HG02970 (cell line): ENCODE data around the gene ZFAND2B.
A peak's percentile ranks its signal among the peaks of the same experiment; 100 is the strongest.

ENCODE experiments used
- ATAC-seq: cut with Tn5 transposase; IDR thresholded peaks from one replicate; pipeline ENCODE4 v1.9.1; 2021; ENCODE audit warnings: mild to moderate bottlenecking, moderate library complexity, moderate number of reproducible peaks; ENCODE audit not compliant: unreplicated experiment, low FRiP score

ZFAND2B gene

GRCh38 chr2:219175486-219175885 is 31.1 kb upstream of the ZFAND2B start:
- ATAC-seq: no peak

DNA sequence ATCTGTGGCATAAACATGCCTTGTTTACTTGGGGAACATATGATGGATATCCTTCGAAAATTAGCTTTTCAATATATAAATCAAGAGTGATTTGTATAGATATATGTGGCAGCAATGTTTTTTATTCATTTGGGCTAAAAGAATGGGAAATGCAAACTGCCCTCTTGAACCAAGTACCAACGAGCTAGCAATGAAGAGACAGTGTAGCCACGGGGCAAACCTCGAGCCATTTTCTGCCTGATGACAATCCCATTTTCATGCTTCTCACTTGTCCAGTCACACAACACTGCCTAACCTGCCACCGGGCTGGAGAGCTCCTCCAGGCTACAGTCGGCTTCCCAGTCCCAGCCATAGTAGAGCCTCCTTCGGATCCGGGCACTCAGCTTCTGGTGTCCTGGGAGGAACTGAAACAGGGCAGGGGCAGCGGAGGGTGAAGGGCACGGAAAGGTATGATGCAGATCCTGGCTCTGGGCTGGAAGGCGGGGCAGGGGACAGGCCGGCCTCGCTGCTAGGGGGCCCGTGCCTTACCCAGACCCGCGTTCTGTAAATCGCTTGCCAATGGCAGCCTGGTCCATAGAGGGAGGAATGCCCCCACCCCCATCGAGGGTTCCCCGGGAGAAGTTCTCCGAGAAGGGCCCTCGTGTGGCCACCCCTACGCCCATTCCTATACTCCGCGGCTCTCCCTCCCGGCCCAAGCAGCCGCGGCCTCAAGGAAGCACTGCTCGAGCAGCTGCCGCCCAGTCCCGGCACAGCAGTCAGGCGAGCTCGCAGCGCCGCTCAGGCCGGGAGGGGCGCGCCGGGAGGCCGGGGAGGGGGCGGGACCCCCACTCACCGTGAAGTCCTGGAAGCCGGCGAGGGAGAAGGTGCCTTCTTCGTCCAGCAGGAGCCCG is 30.4 kb upstream of the ZFAND2B start:
- ATAC-seq: peak; percentile 17

GRCh38 chr2:219176818-219177551 is 29.6 kb upstream of the ZFAND2B start, which contains the start of gene CNPPD1:
TSS of gene CNPPD1 (minus strand) at chr2:219176925. CDS start at chr2:219176828, 97 bp downstream.
- ATAC-seq: peak; percentile 47

DNA sequence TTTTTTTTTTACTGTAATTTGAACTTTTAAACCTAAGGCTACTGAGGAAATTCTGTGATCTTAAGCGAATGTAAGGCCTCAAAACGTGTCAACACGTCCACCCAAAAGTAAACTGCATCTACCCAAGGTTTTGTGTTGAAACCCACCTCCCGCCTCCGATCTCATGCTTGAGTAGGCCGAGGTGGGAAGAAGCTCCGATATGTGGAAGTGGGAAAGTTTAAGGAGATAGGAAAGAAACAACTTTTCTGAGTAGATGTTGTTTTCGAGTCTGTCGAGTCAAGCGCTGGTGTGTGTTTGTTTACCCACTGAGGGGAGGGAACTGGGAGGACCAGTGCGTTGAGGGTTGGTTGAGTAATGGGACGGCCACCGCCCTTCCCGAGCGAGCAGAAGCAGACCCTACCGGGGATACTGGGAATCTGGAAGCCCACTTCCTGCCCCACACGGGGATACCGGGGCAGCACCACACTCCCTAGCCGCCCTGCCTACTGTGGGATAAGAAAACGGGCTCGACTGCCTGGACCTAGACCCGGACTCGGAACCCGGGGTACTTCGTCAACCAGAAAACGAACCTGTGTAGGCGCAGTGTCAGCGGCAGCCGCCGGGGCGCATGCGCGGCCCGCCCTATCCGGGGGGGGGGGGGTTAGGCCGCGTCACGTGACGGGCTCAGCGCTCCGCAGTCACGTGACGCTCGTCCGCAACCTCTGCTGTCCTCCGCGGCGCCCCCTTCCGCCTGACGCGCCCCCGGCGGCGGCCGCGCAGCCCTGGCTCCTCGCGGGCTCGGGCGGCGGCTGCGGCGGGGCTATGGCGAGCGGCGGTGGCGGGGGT is 28.8 kb upstream of the ZFAND2B start, which contains the start of gene RETREG2:
Gene RETREG2 (plus strand): TSS at position 724 of the 825 bp plus-strand sequence. CDS start 78 bp downstream, at position 802.
- peak; percentile 47 for ATAC-seq

- peak; percentile 5 for ATAC-seq
Measured at GRCh38 chr2:219178377-219179175, 28.0 kb upstream of the ZFAND2B start.

DNA sequence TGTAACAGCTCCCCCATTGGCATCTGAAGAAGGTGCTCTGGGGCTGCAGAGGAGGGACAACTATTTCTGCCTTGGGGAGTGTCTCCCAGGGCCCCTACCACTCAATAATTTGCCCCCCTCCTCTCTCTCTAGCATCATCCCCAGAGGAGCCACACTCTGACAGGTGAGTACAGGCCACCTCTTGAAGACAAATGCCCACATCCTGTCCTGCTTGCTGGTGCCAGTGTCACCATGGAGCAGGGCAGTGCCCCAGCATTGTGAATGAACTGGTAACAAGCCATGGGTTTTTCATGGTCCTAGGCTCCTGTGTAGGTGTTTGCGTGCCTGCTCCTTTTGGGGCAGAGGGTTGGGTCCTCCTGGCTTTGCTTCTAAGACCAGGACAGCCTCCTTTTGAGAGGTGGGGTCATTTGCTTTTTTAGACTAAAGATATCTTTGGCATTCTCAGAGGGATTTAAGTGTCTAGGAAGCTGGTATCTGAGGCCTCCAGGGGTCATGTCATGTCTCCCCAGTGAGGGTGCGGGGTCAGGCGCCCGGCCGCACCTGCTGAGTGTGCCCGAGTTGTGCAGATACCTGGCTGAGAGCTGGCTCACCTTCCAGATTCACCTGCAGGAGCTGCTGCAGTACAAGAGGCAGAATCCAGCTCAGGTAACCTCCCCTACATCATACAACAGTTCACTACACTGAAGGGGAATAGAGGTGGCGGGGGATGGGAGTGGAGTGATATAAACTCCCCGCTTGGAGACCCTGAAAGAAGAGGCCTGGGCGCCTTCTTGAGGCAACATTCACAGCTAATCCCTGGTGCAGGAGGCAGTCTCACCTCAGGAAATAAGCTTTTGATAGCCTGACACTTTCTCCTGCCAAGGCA is 26.7 kb upstream of the ZFAND2B start:
- ATAC-seq: no peak

GRCh38 chr2:219180961-219181360 is 25.6 kb upstream of the ZFAND2B start:
- no peak for ATAC-seq

GRCh38 chr2:219181531-219181930 is 25.1 kb upstream of the ZFAND2B start:
- no peak for ATAC-seq

GRCh38 chr2:219182331-219183150 is 24.0 kb upstream of the ZFAND2B start:
- ATAC-seq: no peak

DNA sequence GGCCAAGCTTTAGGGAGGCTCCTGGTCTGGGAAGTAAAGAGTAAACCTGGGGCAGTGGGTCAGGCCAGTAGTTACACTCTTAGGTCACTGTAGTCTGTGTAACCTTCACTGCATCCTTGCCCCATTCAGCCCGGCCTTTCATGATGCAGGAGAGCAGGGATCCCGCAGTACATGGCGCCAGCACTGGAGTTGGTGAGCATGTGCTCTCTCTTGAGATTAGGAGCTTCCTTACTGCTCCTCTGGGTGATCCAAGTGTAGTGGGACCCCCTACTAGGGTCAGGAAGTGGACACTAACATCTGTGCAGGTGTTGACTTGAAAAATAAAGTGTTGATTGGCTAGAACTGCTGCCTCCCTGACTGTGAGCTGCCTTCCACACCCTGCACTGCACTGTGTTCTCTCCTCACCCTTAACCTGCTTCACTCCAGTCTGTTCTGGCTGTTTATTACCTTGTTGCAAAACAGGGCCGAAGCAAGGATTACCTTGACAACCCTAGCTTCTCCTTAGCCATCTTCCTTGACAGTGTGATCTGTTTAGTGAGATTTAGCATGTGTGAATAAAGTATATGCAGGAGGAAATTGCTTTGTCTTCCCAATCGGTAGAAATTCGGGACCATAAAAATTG is 23.3 kb upstream of the ZFAND2B start:
- ATAC-seq: no peak

- ATAC-seq: no peak
Measured at GRCh38 chr2:219184121-219184520, 22.5 kb upstream of the ZFAND2B start.

DNA sequence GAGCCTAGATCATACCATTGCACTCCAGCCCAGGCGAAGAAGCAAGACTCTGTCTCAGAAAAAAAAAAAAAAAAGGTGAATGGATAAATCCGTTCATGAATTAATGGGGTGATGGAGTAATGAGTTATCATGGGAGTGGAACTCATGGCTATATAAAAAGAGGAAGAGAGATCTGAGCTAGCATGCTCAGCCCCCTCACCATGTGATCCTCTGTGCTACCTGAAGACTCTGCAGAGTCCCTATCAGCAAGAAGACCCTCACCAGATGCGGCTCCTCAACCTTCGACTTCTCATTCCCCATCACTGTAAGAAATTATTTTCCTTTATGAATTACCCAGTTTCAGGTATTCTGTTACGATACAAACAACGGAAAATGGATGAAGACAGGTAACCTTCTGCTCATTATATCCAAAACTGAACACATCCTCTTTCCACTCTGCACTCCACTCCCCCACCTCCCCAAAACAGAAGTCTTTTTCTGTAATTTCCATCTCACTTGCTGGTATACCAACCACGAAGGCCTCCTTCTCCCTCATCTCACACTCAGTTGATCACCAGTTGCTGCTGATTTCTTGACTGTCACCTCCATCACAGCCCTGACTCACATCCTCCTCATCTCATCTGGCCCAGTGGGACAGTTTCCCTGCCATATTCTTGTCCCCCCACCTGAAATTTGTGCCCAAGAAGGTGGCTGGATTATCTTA is 19.7 kb upstream of the ZFAND2B start:
- ATAC-seq: no peak

- no peak for ATAC-seq
Measured at GRCh38 chr2:219197388-219197787, 9.2 kb upstream of the ZFAND2B start.

DNA sequence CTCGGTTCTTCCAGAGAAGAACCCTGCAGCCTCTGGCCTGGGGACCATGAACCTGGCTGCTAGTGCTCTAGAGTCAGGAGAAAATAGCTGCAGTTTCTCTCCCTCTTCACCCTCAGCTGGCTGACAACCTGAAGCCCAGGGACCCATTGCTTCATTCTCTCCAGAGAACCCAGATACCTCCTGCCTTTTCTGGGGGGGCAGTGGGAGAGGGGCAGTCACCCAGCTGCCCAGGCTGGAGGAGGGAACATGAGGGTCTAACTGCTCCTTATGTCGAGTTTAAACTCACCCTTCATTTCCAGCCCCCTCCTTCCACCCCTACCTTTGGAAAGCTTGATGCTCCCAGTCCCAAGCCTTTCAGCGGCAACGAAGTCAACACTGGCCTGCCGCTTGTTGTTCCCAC is 7.6 kb upstream of the ZFAND2B start:
- ATAC-seq: no peak

DNA sequence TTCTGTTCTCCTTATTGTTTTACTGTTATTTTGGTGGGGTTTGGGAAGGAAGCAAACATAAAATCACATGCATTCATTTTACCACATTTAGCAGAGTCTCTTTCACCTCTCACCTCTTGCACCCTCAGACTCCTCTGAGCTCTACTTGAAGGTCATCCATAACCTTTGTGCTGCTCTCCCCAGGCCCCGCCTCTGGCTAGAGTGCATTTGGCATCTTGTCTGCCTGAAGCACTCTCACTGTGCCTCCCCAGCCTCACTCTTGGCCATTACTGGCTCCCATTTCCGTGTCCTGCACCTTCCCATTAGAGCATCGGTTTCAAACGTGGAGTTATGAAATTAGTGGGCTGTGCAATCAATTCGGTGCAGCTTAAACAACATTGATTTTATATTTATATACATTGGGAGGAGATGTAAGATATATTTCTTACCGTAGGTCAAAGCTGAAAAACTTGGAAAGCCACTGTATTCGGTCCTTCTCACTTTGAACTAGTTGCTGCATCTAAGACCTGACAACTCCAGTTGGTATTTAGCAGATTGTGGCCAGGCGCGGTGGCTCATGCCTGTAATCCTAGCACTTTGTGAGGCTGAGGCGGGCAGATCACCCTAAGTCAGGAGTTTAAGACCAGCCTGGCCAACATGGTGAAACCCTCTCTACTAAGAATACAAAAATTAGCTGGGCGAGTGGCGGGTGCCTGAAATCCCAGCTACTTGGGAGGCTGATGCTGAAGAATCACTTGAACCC is 6.9 kb upstream of the ZFAND2B start:
- ATAC-seq: no peak
